ENCODE measurements around the gene SNX7.

SNX7 gene

GRCh38 chr1:98661544-98662355 is at the start of gene SNX7:
TSS of gene SNX7 (plus strand) at chr1:98661721. CDS start at chr1:98661732, 11 bp downstream.
- DNase-seq: no peak

- no peak for DNase-seq
These were observed 24.2 kb upstream of the SNX7 start for GRCh38 chr1:98637316-98637715.

- no peak for DNase-seq
These were observed 23.3 kb upstream of the SNX7 start for GRCh38 chr1:98638185-98638584.

- no peak for DNase-seq
These were observed 17.0 kb upstream of the SNX7 start for GRCh38 chr1:98644510-98644909.

- DNase-seq: no peak
These were observed 10.3 kb upstream of the SNX7 start for GRCh38 chr1:98651116-98651632.

GRCh38 chr1:98653123-98653522 is 8.4 kb upstream of the SNX7 start:
- no peak for DNase-seq

GRCh38 chr1:98659879-98660278 is 1.6 kb upstream of the SNX7 start:
- DNase-seq: no peak

GRCh38 chr1:98660940-98661543 is 479 bp upstream of the SNX7 start:
- no peak for DNase-seq

GRCh38 chr1:98662356-98662670 is 792 bp downstream of the SNX7 start:
- no peak for DNase-seq

- DNase-seq: no peak
These were observed 7.2 kb downstream of the SNX7 start for GRCh38 chr1:98668733-98669132.

- DNase-seq: no peak
These were observed 8.1 kb downstream of the SNX7 start for GRCh38 chr1:98669355-98670296.

- DNase-seq: no peak
These were observed 10.7 kb downstream of the SNX7 start for GRCh38 chr1:98672189-98672588.

- DNase-seq: no peak
These were observed 12.7 kb downstream of the SNX7 start for GRCh38 chr1:98674075-98674781.

- DNase-seq: no peak
These were observed 13.8 kb downstream of the SNX7 start for GRCh38 chr1:98675282-98675681.

- DNase-seq: no peak
These were observed 15.8 kb downstream of the SNX7 start for GRCh38 chr1:98677288-98677687.

GRCh38 chr1:98681812-98682211 is 20.3 kb downstream of the SNX7 start:
- no peak for DNase-seq

GRCh38 chr1:98688110-98688739 is 26.7 kb downstream of the SNX7 start:
- no peak for DNase-seq

GRCh38 chr1:98690576-98690975 is 29.1 kb downstream of the SNX7 start:
- DNase-seq: no peak

- no peak for DNase-seq
These were observed 31.0 kb downstream of the SNX7 start for GRCh38 chr1:98692482-98692881.

- DNase-seq: no peak
These were observed 31.9 kb downstream of the SNX7 start for GRCh38 chr1:98693385-98693784.

GRCh38 chr1:98696077-98696476 is 34.6 kb downstream of the SNX7 start:
- DNase-seq: no peak

GRCh38 chr1:98697781-98698180 is 36.3 kb downstream of the SNX7 start:
- no peak for DNase-seq
